Stimulated activated CD4-positive, alpha-beta T cell treated with anti-CD3 and anti-CD28 coated beads, Interleukin-4, amount 100 ng/mL, for 4 hours (primary cell): Measurements from ENCODE around the gene SETD1B.

Experiments
- DNase-seq, 2 experiments: peaks; one replicate each; pipeline ENCODE4 v3.0.0-alpha.2; 2020

The SETD1B gene

GRCh38 chr12:121810234-121810817 lies 6.5 kb downstream of the SETD1B start:
- DNase-seq = no peak

- no peak for DNase-seq
Measured at GRCh38 chr12:121810833-121811433, 7.1 kb downstream of the SETD1B start.

GRCh38 chr12:121811434-121812319 lies 7.9 kb downstream of the SETD1B start:
- DNase-seq = peak; percentile 48 to 74

- peak in 1 of 2 experiments; percentile 42 for DNase-seq
Measured at GRCh38 chr12:121812320-121812871, 8.6 kb downstream of the SETD1B start.

- no peak for DNase-seq
Measured at GRCh38 chr12:121812921-121813896, 9.4 kb downstream of the SETD1B start.

GRCh38 chr12:121813951-121814350 lies 10.1 kb downstream of the SETD1B start:
- no peak for DNase-seq

GRCh38 chr12:121814429-121815119 lies 10.8 kb downstream of the SETD1B start:
- DNase-seq = no peak

- DNase-seq = no peak
Measured at GRCh38 chr12:121815263-121815662, 11.5 kb downstream of the SETD1B start.

- no peak for DNase-seq
Measured at GRCh38 chr12:121816925-121817647, 13.3 kb downstream of the SETD1B start.

GRCh38 chr12:121817648-121818043 lies 13.8 kb downstream of the SETD1B start:
- DNase-seq = no peak

GRCh38 chr12:121819212-121819949 lies 15.6 kb downstream of the SETD1B start:
- DNase-seq = no peak

- DNase-seq = no peak
Measured at GRCh38 chr12:121820056-121820455, 16.2 kb downstream of the SETD1B start.

GRCh38 chr12:121822393-121823100 lies 18.7 kb downstream of the SETD1B start:
- no peak for DNase-seq

- no peak for DNase-seq
Measured at GRCh38 chr12:121823101-121823726, 19.4 kb downstream of the SETD1B start.

- DNase-seq = no peak
Measured at GRCh38 chr12:121823727-121824115, 19.9 kb downstream of the SETD1B start.

GRCh38 chr12:121825041-121825523 lies 21.3 kb downstream of the SETD1B start:
- DNase-seq = no peak

GRCh38 chr12:121826318-121827150 lies 22.7 kb downstream of the SETD1B start:
- no peak for DNase-seq
